DND-41 (cell line): ENCODE data around the gene KDM5D.

ENCODE experiments used
- ATAC-seq: fragments of 200-7000 bp; cut with Tn5 transposase; 3 replicates; pipeline ENCODE4 v1.9.1; 2021; ENCODE audit warnings: low read depth; ENCODE audit not compliant: insufficient read depth
- DNase-seq: peaks from one replicate; pipeline ENCODE4 v3.0.0-alpha.2; 2020
- H2AFZ ChIP-seq: 2 replicates; pipeline ENCODE4 v1.6.0; 2012; ENCODE audit warnings: low read depth, low read length
- H3K27ac ChIP-seq: 2 replicates; pipeline ENCODE4 v1.5.1; 2012; ENCODE audit warnings: low read length, inconsistent platforms
- H3K27me3 ChIP-seq: fragments of 200-600 bp; sonication (generic); 2 replicates; pipeline ENCODE4 v1.6.0; 2012; ENCODE audit warnings: low read length, mild to moderate bottlenecking, inconsistent platforms; ENCODE audit not compliant: insufficient read depth, poor library complexity
- H3K36me3 ChIP-seq: 2 replicates; pipeline ENCODE4 v1.5.1; 2012; ENCODE audit warnings: low read length, inconsistent platforms; ENCODE audit not compliant: insufficient read depth
- H3K4me1 ChIP-seq: 2 replicates; pipeline ENCODE4 v1.5.1; 2012; ENCODE audit warnings: mild to moderate bottlenecking, low read length; ENCODE audit not compliant: insufficient read depth
- H3K4me2 ChIP-seq: 2 replicates; pipeline ENCODE4 v1.6.0; 2012; ENCODE audit warnings: mild to moderate bottlenecking, moderate library complexity, low read length, inconsistent platforms; ENCODE audit not compliant: insufficient read depth
- H3K4me3 ChIP-seq, 2 experiments: fragments of 200-600 bp in 1 of 2; shearing (Covaris generic) in 1 of 2; 2 replicates each; pipeline ENCODE4 v1.5.1; 2012 to 2016; ENCODE audit warnings: inconsistent platforms in 2 of 2, low read length in 2 of 2, mild to moderate bottlenecking in 2 of 2, low read depth in 1 of 2, moderate library complexity in 1 of 2
- H3K79me2 ChIP-seq: 2 replicates; pipeline ENCODE4 v1.6.0; 2012; ENCODE audit warnings: low read length, inconsistent platforms; ENCODE audit not compliant: insufficient read depth
- H3K9ac ChIP-seq: 2 replicates; pipeline ENCODE4 v1.6.0; 2012; ENCODE audit warnings: low read depth, mild to moderate bottlenecking, inconsistent platforms, low read length, moderate library complexity
- H3K9me3 ChIP-seq: 2 replicates; pipeline ENCODE4 v1.5.1; 2012; ENCODE audit warnings: low read length, moderate library complexity, mild to moderate bottlenecking, inconsistent platforms; ENCODE audit not compliant: insufficient read depth, severe bottlenecking
- H4K20me1 ChIP-seq: 2 replicates; pipeline ENCODE4 v1.6.0; 2012; ENCODE audit warnings: low read length; ENCODE audit not compliant: insufficient read depth
- CTCF ChIP-seq: IDR thresholded peaks from 2 replicates; pipeline ENCODE4 v1.5.1; 2012; ENCODE audit warnings: borderline replicate concordance, low read length, moderate library complexity, mild to moderate bottlenecking; ENCODE audit not compliant: poor library complexity, severe bottlenecking; ENCODE audit errors: extremely low read depth
- EZH2 ChIP-seq: IDR thresholded peaks from 3 replicates; pipeline ENCODE4 v1.6.1; 2012; ENCODE audit warnings: borderline replicate concordance, low read depth, mild to moderate bottlenecking, moderate library complexity, low read length, inconsistent platforms; ENCODE audit not compliant: severe bottlenecking

KDM5D gene

GRCh38 chrY:19742153-19742552, 2.4 kb downstream of the KDM5D start:
- TF ChIP-seq CTCF (no peak), EZH2 (no peak)
- Histone ChIP-seq H3K9me3 (no peaks in the 10 kb centered on the region), H3K4me1 (peaks cover 46% of the 10 kb centered on the region), H3K36me3 (peaks cover 55% of the 10 kb centered on the region), H3K9ac (no peak overlapping the region), H3K79me2 (peaks cover 75% of the 10 kb centered on the region), H2AFZ (no peak overlapping the region), H3K4me2 (peak overlapping the region; percentile 74; the same call in 1 of the 2 replicates), H4K20me1 (no peaks in the 10 kb centered on the region), H3K4me3 (no peak overlapping the region), H3K27me3 (no peaks in the 10 kb centered on the region), H3K27ac (no peak overlapping the region)
- no peak for ATAC-seq
- no peak for DNase-seq

- Histone ChIP-seq H3K79me2 (peaks cover 21% of the 10 kb centered on the region), H3K27me3 (no peaks in the 10 kb centered on the region), H2AFZ (no peak overlapping the region), H3K4me1 (peaks cover 6% of the 10 kb centered on the region; the same call in 1 of the 2 replicates), H3K36me3 (peaks cover 83% of the 10 kb centered on the region), H3K27ac (no peak overlapping the region), H3K9ac (no peak overlapping the region), H3K9me3 (no peaks in the 10 kb centered on the region), H3K4me2 (no peak overlapping the region), H4K20me1 (no peaks in the 10 kb centered on the region), H3K4me3 (no peak overlapping the region)
- no peak for DNase-seq
- no peak for TF ChIP-seq EZH2
- TF ChIP-seq CTCF, result no peak
- ATAC-seq, result no peak
These were observed 10.1 kb downstream of the KDM5D start for GRCh38 chrY:19734425-19734824.

- H3K4me1 ChIP-seq, result peaks cover 8% of the 10 kb centered on the region; the same call in 1 of the 2 replicates
- no peaks in the 10 kb centered on the region for H3K27me3 ChIP-seq
- no peak overlapping the region for H3K4me3 ChIP-seq
- H4K20me1 ChIP-seq, result no peaks in the 10 kb centered on the region
- H3K9me3 ChIP-seq, result no peaks in the 10 kb centered on the region
- no peak for DNase-seq
- no peak overlapping the region for H2AFZ ChIP-seq
- peaks cover 80% of the 10 kb centered on the region for H3K36me3 ChIP-seq
- TF ChIP-seq CTCF (no peak), EZH2 (no peak)
- ATAC-seq, result no peak
- H3K79me2 ChIP-seq, result peaks cover 11% of the 10 kb centered on the region; the same call in 1 of the 2 replicates
- H3K9ac ChIP-seq, result no peak overlapping the region
- H3K4me2 ChIP-seq, result no peak overlapping the region
- no peak overlapping the region for H3K27ac ChIP-seq
These were observed 26.6 kb downstream of the KDM5D start for GRCh38 chrY:19717950-19718349.

- no peak overlapping the region for H3K4me3 ChIP-seq
- H3K79me2 ChIP-seq, result peaks cover 8% of the 10 kb centered on the region; the same call in 1 of the 2 replicates
- no peak for DNase-seq
- no peaks in the 10 kb centered on the region for H3K27me3 ChIP-seq
- no peaks in the 10 kb centered on the region for H3K9me3 ChIP-seq
- H3K4me1 ChIP-seq, result peaks cover 10% of the 10 kb centered on the region; the same call in 1 of the 2 replicates
- no peaks in the 10 kb centered on the region for H4K20me1 ChIP-seq
- ATAC-seq, result no peak
- H2AFZ ChIP-seq, result no peak overlapping the region
- no peak overlapping the region for H3K9ac ChIP-seq
- H3K36me3 ChIP-seq, result peaks cover 86% of the 10 kb centered on the region
- H3K4me2 ChIP-seq, result no peak overlapping the region
- H3K27ac ChIP-seq, result no peak overlapping the region
- TF ChIP-seq EZH2 (no peak), CTCF (no peak)
These were observed 27.4 kb downstream of the KDM5D start for GRCh38 chrY:19717146-19717545.
